Stimulated activated CD8-positive, alpha-beta memory T cell treated with anti-CD3 and anti-CD28 coated beads, Interleukin-12 subunit alpha, Interleukin-12 subunit beta, amount 100 ng/mL, for 24 hours (primary cell): ENCODE data around the gene EXOC4.
"Not testable (repeated sequence)": the region's sequence is repeated elsewhere in the genome, so short reads cannot be mapped to it uniquely, and the experiment has no call there.

ENCODE experiments used
- DNase-seq: peaks from one replicate; pipeline ENCODE4 v3.0.0-alpha.2; 2020; ENCODE audit errors: extremely low read depth

The EXOC4 gene

GRCh38 chr7:133863362-133864061, 610.6 kb downstream of the EXOC4 start:
- no peak for DNase-seq

- DNase-seq: no peak
Measured at GRCh38 chr7:133869556-133869955, 616.7 kb downstream of the EXOC4 start.

GRCh38 chr7:133871757-133872156, 618.9 kb downstream of the EXOC4 start:
- DNase-seq: no peak

- no peak for DNase-seq
Measured at GRCh38 chr7:133873187-133873586, 620.3 kb downstream of the EXOC4 start.

- no peak for DNase-seq
Measured at GRCh38 chr7:133873631-133874030, 620.8 kb downstream of the EXOC4 start.

GRCh38 chr7:133883591-133883990, 630.7 kb downstream of the EXOC4 start:
- no peak for DNase-seq

GRCh38 chr7:133885213-133885612, 632.3 kb downstream of the EXOC4 start:
- DNase-seq: no peak

- DNase-seq: no peak
Measured at GRCh38 chr7:133886086-133886485, 633.2 kb downstream of the EXOC4 start.

GRCh38 chr7:133886797-133887196, 633.9 kb downstream of the EXOC4 start:
- no peak for DNase-seq

GRCh38 chr7:133887459-133887858, 634.6 kb downstream of the EXOC4 start:
- DNase-seq: no peak

GRCh38 chr7:133888061-133888930, 635.4 kb downstream of the EXOC4 start:
- no peak for DNase-seq

- no peak for DNase-seq
Measured at GRCh38 chr7:133904776-133905175, 651.9 kb downstream of the EXOC4 start.

GRCh38 chr7:133906553-133906952, 653.7 kb downstream of the EXOC4 start:
- not testable (repeated sequence) for DNase-seq

GRCh38 chr7:133910761-133911160, 657.9 kb downstream of the EXOC4 start:
- DNase-seq: no peak

GRCh38 chr7:133911724-133912123, 658.8 kb downstream of the EXOC4 start:
- DNase-seq: no peak

GRCh38 chr7:133912916-133913697, 660.2 kb downstream of the EXOC4 start:
- no peak for DNase-seq

GRCh38 chr7:133916621-133917020, 663.7 kb downstream of the EXOC4 start:
- no peak for DNase-seq

GRCh38 chr7:133919810-133920209, 666.9 kb downstream of the EXOC4 start:
- no peak for DNase-seq

GRCh38 chr7:133921635-133922182, 668.8 kb downstream of the EXOC4 start:
- no peak for DNase-seq

- DNase-seq: no peak
Measured at GRCh38 chr7:133923974-133924373, 671.1 kb downstream of the EXOC4 start.

GRCh38 chr7:133931053-133931452, 678.2 kb downstream of the EXOC4 start:
- no peak for DNase-seq

GRCh38 chr7:133932591-133932990, 679.7 kb downstream of the EXOC4 start:
- no peak for DNase-seq
